HG03432 (cell line): Measurements from ENCODE around the gene PCDH9.
"Not testable (repeated sequence)": the region's sequence is repeated elsewhere in the genome, so short reads cannot be mapped to it uniquely, and the experiment has no call there.

Experiments
- ATAC-seq: cut with Tn5 transposase; IDR thresholded peaks from one replicate; pipeline ENCODE4 v1.9.1; 2021; ENCODE audit warnings: mild to moderate bottlenecking, moderate library complexity; ENCODE audit not compliant: unreplicated experiment

The PCDH9 gene

DNA sequence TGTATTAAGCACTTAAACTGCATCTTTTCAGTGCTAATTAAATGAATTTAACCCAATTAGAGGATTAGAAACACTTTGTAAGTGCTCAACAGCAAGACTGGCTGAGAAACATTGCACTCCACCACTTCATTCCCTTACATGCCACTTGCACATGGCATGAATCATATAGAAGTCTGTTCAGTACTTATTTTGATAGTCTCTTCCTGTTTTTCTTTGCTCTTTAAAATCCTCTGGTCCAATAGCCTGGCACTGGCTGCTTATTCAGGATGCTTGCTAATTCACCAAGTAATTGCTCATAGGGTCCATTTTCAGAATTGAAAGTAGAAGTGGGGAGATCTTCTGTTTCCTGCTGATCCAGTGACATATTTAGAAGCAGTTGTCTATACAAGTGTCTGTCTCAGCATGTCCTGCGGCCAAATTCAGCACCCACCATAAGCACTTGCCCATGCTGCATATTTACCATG is 900.1 kb downstream of the PCDH9 start:
- no peak for ATAC-seq

DNA sequence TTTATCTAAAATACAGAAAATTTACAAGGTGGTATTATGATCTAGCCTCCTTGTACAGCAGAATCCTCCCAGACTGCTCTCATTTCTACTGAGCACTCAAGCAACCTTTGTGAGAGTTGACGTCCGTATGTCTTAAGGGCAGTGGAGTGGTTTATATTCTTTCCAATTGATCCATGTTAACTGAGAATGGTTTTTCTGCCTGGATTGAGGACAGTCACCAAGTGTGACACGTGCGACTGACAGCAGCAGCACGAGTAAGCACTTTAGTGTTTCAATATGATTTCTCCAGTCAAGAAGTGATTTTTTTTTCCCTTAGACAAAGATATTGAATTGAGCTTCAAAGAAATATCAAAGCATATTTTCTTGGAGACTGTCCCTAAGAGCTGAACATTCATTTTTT is 901.7 kb downstream of the PCDH9 start:
- no peak for ATAC-seq

DNA sequence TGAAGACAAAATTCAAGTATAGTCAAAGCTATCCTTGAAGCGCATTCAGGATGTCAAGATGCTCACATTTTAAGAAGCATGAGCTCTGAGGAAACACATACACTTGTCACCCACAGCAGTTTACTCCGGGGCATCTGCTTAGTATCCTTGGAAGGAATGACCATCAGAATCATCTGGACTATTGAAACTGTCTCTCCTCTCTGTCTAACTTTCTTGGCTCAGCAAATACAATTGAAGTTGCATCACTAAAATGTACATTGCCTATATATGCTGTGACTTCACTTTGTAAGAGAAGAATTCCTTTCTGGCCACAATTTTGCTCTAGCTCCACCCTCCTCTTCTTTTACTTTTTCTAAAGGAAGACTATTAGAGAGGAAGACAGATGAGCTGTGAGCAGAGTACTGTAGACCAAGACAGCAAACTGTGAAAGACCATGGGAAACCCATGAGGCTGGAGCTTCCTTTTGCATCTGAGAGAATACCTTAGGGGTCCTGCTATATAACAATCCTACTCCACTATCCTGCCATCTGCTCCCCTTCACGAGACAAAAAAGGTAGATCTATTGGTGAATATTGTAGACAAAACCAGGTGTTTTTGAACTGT is 906.3 kb downstream of the PCDH9 start:
- ATAC-seq: no peak

DNA sequence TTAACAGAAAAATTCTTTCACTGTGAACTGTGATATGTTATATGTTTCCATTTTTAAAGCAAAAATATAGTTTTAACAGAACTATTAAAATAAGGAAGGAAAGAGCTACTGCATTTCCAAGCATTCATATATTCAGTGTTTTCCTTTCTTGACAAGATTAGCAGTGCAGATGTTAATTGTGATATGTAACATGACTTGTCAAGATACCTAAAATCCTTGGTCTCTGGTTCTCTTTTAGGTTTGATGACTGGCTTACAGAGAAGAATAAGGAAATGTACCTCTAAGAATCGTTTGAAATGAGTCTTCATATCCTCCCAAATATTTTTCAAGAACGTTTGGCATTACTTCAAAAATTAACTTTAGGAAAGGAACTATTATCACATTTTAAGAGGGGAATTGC is 907.2 kb downstream of the PCDH9 start:
- ATAC-seq: no peak

DNA sequence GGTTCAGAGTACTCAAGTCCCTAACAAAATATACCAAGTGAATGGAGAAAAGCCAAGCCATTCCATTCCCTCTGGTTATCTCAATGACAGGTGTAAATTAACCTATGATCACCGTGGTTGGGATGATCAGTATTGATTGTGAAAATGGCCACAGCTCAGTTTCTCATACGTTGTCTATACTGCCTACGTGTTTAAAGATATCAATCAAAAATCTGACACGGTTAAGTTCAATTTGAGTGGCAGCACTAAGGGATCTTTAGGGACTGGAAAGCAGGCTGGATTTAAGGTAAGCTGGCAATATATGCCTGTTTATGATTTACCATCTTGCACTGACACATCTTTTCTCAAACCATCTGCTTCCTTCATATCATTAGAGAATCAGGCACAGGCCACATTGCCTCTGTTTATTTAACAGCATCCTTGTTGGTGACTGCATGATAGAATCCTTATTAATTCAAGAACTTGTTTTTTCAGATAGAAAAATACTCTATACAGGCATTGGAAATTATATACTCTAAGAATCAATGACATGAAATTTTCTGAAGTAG is 907.9 kb downstream of the PCDH9 start:
- ATAC-seq: no peak

DNA sequence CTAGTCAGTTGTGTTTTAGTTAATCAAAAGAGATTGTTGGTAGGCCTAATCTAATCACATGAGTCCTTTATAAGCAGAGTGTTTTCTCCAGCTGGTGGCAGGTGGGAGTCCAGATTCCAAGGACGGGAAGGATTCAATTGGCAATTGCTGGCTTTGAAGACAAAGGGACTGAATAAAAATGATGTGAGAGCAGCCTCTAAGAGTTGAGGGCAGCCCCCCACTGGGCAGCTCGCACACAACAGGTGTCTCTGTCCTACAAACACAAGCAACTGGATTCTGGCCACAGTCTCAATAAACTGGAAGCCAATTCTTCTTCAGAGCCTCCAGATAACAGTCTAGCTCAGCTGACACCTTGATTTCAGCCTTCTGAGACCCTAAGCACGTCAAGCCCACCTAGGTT is 915.2 kb downstream of the PCDH9 start:
- ATAC-seq: no peak

DNA sequence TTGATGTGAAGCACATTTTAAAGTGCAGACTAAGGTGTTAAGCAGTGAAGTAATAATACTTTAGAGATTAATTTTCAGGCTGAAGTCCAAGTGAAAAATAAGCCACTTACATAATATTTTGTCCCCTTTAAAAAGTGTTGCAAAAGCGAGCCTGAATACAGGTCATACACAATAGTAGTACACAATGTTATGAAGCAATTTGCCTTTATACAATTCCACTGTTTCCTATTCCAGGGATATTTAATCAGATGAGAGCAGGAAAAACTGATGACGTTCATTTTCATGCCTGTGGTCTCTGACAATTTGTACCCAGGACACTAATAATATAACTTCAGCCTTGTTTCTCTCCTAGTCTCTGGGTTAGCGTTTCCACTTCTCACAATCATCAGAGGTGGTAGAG is 916.7 kb downstream of the PCDH9 start:
- no peak for ATAC-seq

DNA sequence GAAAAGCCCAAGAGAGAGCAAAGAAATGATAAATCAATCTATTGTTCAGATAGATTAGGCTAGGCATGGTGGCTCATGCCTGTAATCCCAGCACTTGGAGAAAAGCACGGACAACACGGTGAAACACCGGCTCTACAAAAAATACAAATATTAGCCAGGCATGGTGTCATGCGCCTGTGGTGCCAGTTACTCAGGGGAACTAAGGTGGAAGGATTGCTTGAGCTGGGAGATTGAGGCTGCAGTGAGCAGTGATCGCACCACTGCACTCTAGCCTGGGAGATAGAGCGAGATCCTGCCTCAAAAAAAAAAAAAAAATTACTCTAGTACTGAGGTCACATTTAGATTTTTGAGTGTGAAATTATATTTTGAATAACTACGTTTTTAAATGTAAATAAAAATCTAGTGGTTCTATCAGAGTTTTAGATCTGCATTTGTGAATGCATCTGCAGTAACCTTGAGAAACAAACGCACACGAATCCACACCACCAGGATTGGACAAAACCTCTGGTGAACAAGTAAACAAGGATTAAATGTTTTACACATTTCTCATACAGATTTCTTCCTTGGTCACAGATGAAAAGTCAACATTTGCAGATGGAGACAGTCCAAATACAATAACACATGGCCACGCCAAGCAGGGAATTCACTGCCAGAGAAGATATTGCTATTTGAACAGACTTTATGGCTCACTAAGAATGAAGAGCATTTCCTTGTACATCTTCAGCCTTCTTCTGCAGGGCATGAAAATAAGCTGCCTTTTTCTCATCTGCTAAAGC is 917.6 kb downstream of the PCDH9 start:
- ATAC-seq: no peak

DNA sequence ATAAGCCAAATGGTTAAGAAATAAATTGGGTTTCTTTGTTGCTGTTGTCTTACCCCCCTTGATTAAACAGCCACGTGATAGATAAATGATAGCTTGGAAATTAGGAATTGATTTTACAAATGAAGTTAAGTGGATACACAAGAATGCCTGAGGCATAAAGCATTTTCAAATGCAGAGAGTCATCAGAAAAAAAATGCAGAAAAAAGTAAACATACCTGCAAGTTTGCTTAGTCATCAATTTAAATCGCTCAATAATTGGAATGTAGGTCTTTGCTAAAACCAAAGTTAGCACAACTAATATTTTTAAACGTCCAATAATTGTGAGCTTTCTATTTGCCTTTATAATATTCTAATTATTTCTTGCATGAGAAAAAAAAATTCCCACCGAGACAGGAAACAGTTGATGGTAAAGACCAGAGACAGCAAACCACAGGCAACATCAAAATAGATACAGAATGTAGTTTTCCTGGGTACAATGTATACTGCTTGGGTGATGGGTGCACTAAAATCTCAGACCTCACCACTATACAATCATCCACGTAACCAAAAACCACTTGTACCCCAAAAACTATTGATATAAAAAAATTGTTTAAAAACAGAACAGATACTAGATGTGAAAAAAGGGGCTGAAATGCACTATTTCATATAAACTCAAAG is 924.0 kb downstream of the PCDH9 start:
- no peak for ATAC-seq

DNA sequence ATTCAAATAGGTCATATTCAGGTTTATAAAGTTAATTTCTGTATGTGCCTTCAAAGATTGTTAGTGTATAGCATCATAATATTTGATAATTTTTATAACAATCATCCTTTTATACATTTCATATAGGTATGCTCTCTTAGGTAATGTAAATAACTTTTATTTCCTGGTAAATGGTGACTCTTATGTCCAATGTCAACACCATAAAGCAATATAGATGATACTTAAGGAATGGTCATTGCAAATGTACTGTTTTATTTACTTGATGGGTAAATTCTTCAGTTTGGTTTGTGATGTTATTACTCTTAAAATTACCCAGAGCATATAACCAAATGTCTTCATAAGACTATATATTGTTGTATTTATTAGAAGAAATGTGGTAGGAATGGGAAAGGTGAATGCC is 928.7 kb downstream of the PCDH9 start:
- no peak for ATAC-seq

DNA sequence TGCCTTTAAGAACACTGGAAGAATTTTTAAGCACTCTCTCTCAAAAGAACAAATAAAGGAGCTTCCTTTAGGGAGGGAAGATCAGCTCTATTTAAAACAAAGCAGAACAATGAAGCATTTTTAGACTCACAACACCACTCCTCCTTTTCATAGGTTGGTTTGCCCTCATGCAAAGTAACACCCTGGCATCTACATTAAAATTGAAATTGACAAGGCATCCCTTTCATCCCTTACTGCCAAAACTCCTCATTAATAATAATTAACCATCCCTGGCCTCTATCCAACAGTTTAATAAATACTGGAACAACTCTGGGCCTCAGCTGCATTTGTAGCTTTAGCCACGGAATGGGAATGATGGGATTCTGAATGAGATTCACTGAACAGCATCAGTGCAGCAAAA is 929.1 kb downstream of the PCDH9 start:
- no peak for ATAC-seq

DNA sequence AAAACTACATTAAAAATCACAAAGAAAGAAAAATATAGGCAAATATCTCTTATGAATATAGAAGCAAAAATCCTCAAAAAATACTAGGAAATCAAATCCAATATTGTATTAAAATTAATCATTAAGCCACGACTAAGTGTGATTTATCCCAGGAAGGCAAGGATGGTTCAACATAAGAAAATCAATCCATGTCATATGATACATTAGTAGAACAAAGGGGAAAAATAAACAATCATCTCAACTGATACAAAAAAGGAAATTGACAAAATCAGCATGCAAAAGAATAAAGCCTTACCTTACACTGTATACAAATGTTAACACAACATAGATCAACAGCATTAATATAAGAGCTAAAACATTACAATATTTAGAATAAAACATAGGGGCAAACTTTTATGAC is 933.3 kb downstream of the PCDH9 start:
- ATAC-seq: no peak

DNA sequence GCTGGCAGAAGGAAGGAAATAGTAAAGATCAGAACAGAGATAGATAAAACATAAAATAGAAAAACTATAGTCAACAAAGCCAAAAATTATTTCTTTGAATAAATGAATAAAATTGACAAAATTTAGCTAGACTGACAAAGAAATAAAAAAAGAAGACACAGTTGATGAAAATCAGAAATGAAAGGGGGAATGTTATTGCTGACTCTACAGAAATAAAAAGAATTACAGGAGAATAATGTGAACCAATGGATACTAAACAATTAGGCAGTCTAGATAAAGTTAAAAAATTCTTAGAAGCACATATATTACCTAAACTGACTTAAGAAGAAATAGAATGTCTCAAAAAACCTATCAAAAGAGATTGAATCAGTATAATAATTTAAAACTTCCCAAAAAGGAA is 933.8 kb downstream of the PCDH9 start:
- no peak for ATAC-seq

DNA sequence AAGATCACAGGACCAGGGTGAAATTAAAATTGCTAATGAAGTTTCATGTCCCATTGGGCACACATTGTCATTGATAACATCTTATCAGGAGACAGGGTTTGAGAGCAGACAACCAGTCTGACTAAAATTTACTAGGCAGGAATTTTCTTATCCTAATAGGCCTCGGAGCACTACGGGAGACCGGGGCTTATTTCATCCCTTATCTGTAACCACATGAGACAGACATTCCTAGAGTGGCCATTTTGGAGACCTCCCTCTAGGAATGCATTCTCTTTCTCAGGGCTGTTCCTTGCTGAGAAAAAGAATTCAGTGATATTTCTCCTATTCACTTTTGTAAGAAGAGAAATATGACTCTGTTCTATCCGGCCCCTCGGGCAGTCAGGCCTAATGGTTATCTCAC is 943.3 kb downstream of the PCDH9 start:
- ATAC-seq: not testable (repeated sequence)

DNA sequence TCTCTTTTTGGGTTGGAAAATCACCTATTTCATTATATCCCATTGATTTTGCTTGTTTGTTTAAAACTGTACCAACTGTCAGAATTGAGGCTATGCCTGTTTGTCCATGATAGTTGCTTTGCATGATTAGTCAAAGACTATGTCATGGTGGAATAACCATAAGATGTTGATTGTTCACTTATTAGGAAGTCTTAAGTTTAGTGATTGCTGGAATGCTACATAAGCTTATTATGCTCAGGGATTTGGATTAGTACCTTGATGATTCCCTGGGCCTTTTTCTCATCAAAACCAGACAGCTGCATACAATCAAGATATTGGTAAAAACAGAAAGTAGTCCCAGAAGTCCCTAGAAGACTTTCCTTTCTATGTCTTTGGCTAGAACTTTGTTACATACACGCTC is 954.7 kb downstream of the PCDH9 start:
- ATAC-seq: no peak

DNA sequence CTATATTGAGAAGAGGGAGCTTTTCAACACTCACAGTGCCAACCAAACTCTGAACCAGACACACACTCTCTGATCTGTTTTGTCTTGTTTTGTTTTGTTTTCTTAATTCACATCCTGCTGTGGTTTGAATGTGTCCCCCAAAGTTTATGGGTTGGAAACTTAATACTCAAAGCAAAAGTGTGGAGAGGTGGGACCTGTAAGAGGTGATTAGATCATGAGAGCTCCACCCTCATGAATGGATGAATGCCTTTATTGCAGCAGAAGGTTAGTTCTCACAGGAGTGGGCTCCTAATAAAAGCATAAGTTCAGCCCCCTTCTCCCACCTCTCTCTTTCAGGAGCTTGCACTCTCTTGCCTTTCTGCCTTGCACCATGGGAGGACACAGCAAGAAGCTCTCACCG is 957.1 kb downstream of the PCDH9 start:
- ATAC-seq: no peak

DNA sequence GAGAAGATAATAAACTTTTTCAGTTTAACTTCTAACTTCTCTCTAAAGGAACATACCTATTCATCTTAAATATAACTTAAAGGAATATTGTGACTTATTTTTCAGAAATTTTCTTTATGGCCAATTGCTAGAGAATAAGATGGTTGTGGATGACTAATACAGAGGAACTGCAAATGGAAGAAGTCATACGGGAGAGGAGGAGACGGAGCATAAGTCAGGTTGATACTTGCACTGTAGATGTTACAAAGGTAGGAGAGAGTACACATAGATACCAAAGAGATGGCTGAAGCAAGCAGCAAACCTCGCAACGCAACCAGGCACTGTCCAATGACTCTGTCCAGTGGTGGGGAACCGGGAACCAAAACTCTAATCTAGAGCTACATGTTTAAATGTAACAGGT is 963.4 kb downstream of the PCDH9 start:
- no peak for ATAC-seq

DNA sequence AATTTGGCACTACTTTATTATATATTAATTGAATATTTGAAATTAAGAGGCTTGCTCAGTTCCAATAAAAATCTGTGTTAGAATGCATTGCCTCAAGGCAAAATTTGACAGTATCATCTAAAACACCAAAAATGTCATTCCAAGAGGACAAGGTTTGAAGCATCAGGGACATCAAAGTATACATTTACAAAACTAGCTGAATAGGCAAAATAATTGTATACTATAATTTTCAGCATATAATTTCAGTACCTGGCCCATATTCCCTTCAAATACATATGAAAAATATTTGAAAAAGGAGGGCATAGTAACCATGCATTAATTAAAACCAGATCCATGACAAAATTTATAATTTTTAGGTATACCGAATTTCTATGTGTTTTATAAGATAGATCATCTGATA is 963.8 kb downstream of the PCDH9 start:
- no peak for ATAC-seq

DNA sequence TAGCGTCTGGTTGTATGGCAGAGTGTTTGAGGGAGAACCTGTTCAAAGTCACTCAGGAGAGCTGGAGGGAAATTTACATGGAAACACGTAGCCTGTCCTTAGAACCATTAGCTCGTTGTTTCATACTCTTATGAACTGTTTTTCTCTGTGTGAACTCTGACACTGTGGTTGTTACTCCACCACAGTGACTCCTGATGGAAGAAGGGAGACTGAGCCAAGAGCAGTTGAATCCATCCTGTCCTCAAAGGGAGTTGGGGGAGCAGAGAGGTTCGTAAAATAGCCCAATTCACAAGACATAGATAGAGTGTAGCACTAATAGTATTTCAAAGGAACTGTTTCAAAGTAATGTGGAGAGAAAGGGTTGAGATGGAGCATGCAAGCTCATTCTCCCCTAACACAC is 964.8 kb downstream of the PCDH9 start:
- ATAC-seq: no peak

DNA sequence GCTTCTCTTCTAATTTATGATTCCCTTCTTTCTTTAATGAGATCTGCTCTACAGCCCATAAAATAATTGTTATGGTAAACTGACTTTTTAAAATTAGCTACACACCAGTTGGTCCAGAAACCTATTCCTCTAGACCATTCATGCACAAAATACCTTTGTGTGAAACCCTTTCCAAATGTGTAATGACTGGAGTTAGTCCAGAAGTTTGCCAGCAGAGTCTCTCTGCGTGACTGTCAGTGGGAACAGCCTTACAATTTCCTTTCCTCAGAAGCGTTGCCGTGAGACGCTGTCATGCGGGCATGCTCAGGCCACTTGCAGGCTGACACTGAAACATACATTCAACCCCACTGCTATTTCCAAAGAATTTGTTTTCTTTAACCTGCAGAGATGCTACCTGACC is 965.2 kb downstream of the PCDH9 start:
- ATAC-seq: no peak

DNA sequence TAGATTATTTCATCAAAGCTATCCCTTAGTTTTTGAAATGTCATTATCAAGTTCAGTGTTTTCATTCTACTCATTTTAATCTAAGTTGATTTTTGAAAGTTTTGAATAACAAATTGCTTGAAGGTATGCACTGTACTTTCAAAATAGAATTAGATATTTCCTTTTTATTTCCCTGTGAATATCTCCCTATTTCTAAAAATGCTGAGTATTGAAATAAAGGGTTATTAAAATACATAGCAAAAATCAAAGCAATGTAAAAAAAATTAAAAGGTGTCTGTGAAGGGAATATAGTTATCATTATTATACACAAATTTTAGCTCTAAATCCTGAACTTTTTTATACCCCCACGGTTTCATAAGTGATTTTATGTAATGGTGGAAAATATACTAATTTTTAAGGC is 967.8 kb downstream of the PCDH9 start:
- no peak for ATAC-seq

DNA sequence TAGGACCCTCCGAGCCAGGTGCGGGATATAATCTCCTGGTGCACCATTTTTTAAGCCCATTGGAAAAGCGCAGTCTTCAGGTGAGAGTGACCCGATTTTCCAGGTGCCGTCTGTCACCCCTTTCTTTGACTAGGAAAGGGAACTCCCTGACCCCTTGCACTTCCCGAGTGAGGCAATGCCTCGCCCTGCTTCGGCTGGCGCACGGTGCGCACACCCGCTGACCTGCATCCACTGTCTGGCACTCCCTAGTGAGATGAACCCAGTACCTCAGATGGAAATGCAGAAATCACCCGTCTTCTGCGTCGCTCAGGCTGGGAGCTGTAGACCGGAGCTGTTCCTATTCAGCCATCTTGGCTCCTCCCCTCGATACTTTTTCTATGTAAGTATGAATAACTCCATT is 970.7 kb downstream of the PCDH9 start:
- not testable (repeated sequence) for ATAC-seq
